Germinal center (tissue), 1 donor: Measurements from ENCODE around the gene OPCML.

ENCODE experiments used
- DNase-seq: peaks from one replicate; pipeline ENCODE4 v3.0.0; 2012; ENCODE audit warnings: mixed read lengths, low spot score

OPCML gene

DNA sequence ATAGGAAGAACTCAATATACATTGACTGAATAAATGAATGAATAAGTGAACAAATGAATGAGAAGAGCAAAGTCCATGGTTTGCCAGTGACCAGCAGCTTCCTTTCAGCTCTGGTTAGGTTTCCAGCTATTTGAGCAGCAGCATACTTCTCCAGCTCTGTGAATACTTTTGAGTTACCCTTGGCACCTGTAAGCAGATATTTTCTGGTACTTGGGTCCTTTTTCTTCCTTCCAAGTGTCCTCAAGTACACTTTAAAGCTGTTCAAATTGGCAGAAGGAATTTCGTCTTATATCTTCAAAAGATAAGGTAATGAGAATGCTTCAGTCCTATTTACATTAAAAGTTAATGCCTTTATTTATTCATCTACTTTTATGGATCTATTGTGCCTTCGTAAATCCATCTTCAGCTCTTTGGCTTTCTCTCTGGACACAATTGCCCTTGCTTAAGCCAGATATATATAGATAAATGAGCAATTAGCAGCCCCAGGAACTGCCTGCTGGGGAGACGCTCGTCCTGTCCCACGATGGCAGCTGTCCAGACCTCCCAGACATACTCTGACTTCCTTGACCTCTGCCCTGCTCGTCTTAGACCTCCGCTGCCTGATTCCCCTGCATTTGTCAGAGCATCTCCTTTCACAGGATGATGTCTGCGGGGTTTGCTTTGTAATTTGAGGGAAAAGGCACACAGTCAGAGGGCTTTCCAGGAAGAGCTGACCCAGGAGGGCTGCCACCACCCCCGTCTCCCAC lies 926.3 kb downstream of the OPCML start:
- DNase-seq = no peak

- no peak for DNase-seq
These were observed 927.9 kb downstream of the OPCML start for GRCh38 chr11:132604431-132604830.

DNA sequence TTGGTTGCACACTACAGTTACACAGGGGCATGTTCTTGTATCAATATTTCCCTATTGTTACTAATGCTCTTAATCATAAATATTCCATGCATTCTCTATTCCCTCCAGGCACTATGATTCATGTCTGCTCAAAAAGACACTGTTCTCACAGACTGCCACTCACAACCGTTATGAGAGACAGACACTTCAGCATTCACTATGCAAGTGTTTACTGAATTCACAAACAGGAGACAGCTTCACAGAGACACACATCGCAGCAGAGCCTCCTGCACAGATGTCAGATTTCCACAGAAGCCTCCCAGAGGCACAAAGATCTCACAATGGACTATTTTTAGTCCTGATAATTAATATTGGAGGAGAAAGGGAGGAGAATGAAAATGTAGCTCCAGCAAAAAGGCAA lies 930.4 kb downstream of the OPCML start:
- DNase-seq = no peak

- DNase-seq = no peak
These were observed 936.6 kb downstream of the OPCML start for GRCh38 chr11:132595711-132596134.

- no peak for DNase-seq
These were observed 937.1 kb downstream of the OPCML start for GRCh38 chr11:132595246-132595645.

DNA sequence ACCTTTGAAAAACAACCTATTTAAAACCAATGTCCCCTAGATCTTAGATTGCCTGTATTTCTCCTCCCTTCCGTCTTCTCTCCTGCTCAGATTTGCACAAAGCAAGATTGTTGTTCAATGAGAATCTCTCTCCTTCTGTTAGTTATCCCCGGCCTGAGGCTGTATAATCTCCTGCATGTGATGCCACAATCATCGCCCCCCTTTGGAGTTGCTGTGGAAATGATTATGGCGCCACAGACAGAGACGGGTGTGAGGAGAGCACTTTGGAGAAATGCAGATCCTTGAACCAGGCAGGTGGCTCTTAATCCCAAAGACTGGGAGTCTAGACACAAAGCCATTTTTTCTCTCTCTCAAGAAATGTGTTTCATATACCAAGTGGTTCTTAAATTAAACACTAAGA lies 941.3 kb downstream of the OPCML start:
- no peak for DNase-seq

- no peak for DNase-seq
These were observed 941.7 kb downstream of the OPCML start for GRCh38 chr11:132590554-132590953.

DNA sequence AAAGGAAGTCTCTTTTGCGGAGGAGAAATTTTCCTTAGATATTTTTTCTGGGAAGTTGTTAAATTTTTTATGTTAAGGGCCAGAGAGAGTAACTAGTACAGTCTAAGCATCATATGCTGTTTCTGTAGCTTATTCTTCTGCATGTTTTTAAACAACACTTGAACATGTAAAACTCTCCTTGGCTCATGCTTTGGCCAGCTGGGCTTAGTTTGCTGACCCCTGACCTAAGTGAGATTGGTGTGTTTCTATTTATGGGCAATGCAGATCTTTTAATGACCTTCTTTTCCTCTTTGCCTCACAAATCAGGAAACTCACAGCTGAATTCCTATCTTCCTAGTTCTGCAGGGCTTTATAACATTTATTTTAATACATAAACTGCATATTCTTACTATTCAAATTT lies 942.5 kb downstream of the OPCML start:
- DNase-seq = no peak

- DNase-seq = no peak
These were observed 943.9 kb downstream of the OPCML start for GRCh38 chr11:132588366-132588765.

GRCh38 chr11:132587716-132588115 lies 944.6 kb downstream of the OPCML start:
- DNase-seq = no peak

GRCh38 chr11:132586801-132587200 lies 945.5 kb downstream of the OPCML start:
- DNase-seq = no peak

GRCh38 chr11:132579634-132580327 lies 952.5 kb downstream of the OPCML start:
- no peak for DNase-seq

DNA sequence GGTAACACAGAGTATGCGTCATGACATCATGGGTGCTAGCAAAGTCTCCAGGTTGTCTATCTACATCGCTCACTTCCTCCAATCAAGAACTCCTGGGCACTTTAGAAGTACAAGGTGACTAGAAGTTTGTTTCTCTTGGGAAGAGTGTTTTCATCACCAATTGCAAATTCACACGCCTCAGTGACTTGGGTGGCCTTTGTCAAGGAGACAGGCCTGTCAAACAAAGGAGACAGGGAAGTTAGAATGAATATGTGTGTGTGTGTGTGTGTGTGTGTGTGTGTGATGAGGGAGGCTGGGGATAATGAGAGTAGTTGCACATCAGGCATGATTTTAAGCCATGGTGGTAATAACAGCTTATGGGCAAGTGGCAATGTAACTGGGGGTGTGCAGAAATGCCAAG lies 953.2 kb downstream of the OPCML start:
- DNase-seq = no peak

- DNase-seq = no peak
These were observed 953.7 kb downstream of the OPCML start for GRCh38 chr11:132578580-132578979.

- DNase-seq = no peak
These were observed 955.6 kb downstream of the OPCML start for GRCh38 chr11:132576706-132577105.

GRCh38 chr11:132564091-132564885 lies 968.0 kb downstream of the OPCML start:
- no peak for DNase-seq

GRCh38 chr11:132563050-132563449 lies 969.3 kb downstream of the OPCML start:
- DNase-seq = no peak

- no peak for DNase-seq
These were observed 970.4 kb downstream of the OPCML start for GRCh38 chr11:132561937-132562336.

DNA sequence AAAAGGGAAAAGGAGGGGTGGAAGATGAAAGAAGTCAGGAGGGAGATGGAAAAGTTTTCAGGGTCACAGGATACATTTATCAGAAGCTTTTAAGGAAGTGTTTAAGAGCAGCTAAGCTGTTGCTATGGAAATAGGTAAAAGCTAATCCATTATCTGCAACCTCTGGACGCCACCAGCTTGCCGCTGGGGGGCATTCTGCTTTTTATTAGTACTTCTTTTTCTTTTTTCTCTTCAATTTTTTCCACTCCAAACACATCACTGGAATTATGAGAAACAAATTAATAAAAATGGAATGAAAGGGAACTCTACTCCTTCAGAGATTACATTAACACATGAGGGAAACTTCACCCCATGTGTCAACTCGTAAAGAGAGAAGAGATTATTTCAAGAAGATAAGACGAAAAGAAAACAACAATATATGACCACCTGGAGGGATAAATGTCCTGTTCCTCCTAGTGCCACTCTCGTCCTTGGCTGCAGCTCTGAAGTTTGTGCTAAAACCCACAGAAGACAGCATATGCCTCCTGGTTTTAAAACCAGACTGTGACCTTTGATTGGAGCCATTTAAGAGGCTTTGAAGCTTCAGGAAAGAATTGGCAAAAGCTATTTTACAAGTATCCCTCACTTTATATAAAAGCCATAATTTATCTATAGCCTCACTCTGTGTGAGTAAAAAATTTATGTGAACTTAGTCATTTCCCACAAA lies 972.8 kb downstream of the OPCML start:
- no peak for DNase-seq

GRCh38 chr11:132556316-132556715 lies 976.0 kb downstream of the OPCML start:
- no peak for DNase-seq

DNA sequence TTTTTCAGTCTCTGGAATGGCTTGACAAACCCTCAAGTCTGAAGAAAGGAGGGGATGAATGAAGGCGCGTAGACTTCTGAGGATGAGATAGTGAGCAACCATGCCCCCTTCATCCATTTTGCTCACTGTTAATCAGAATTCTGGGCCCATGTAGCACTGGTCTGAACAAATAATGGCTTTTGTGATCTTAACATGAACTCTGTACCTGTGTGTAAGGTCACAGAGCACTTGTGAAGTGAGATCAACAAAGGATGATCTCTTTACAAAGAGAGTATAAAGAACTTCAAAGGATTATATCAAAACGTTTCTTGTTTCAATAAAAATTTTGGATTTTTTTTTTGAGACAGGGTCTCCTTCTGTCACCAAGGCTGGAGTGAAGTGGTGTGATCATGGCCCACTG lies 976.7 kb downstream of the OPCML start:
- DNase-seq = no peak

- DNase-seq = no peak
These were observed 981.3 kb downstream of the OPCML start for GRCh38 chr11:132551016-132551415.
